Uterus (tissue), 2 donors: Measurements from ENCODE around the gene C4orf17.

ENCODE experiments used
- CTCF ChIP-seq, 4 experiments: fragments of 200-600 bp in 2 of 4; fragments of 450-650 bp in 2 of 4; sonication (generic) in 2 of 4; IDR thresholded peaks; one replicate each; pipeline ENCODE4 v1.5.1; 2016 to 2019; ENCODE audit warnings: antibody characterized with exemption in 4 of 4, mild to moderate bottlenecking in 2 of 4, moderate library complexity in 1 of 4
- POLR2A ChIP-seq, 2 donors: fragments of 450-650 bp; IDR thresholded peaks; one replicate each; pipeline ENCODE4 v1.6.1; 2016; ENCODE audit warnings: antibody characterized with exemption in 2 of 2, mild to moderate bottlenecking in 1 of 2, moderate library complexity in 1 of 2

GRCh38 chr4:99585516-99585915 lies 74.7 kb downstream of the C4orf17 start:
- TF ChIP-seq POLR2A (IDR thresholded peaks at IDR 0.05), result no peak
- no peak for TF ChIP-seq CTCF (IDR thresholded peaks at IDR 0.05)
